OCI-LY3 (cell line): ENCODE measurements around the gene MROH8.
A peak's percentile ranks its signal among the peaks of the same experiment; 100 is the strongest.
"Not testable (repeated sequence)": the region's sequence is repeated elsewhere in the genome, so short reads cannot be mapped to it uniquely, and the experiment has no call there.

Experiments used
- H2AFZ ChIP-seq: fragments of 200-600, 300-600 bp; shearing (Covaris generic); 2 replicates; pipeline ENCODE4 v1.6.0; 2014; ENCODE audit warnings: antibody characterized with exemption, low read depth, low read length
- H3K27ac ChIP-seq: fragments of 200-600, 300-600 bp; sonication (generic); 2 replicates; pipeline ENCODE4 v1.5.1; 2014; ENCODE audit warnings: mild to moderate bottlenecking, low read length, moderate library complexity, mixed read lengths
- H3K27me3 ChIP-seq: fragments of 200-600, 300-600 bp; sonication (generic); 2 replicates; pipeline ENCODE4 v1.6.1; 2014; ENCODE audit warnings: low read depth, low read length, mixed read lengths
- H3K36me3 ChIP-seq: fragments of 200-600, 300-600 bp; sonication (generic); replicated peaks from 2 replicates; pipeline ENCODE3; 2014; ENCODE audit warnings: low read depth, low read length, mixed read lengths
- H3K4me1 ChIP-seq: fragments of 300-600, 200-600 bp; sonication (generic); 2 replicates; pipeline ENCODE4 v1.6.1; 2014; ENCODE audit warnings: low read length, mixed read lengths
- H3K4me2 ChIP-seq: fragments of 200-600, 300-600 bp; sonication (generic); 2 replicates; pipeline ENCODE4 v1.6.1; 2014; ENCODE audit warnings: low read length, mixed read lengths
- H3K4me3 ChIP-seq: fragments of 300-600, 200-600 bp; sonication (generic); 2 replicates; pipeline ENCODE4 v1.5.1; 2014; ENCODE audit warnings: antibody characterized with exemption, mild to moderate bottlenecking, low read length, moderate library complexity
- H3K79me2 ChIP-seq: fragments of 300-600, 200-600 bp; shearing (Covaris generic); 2 replicates; pipeline ENCODE4 v1.6.1; 2014; ENCODE audit warnings: mild to moderate bottlenecking, low read length, mixed read lengths
- H3K9ac ChIP-seq: fragments of 300-600, 200-600 bp; shearing (Covaris generic); 2 replicates; pipeline ENCODE4 v1.6.0; 2014; ENCODE audit warnings: mild to moderate bottlenecking, low read length, moderate library complexity
- H3K9me3 ChIP-seq: fragments of 200-600, 300-600 bp; shearing (Covaris generic); 2 replicates; pipeline ENCODE4 v1.6.1; 2014; ENCODE audit warnings: low read length, mixed read lengths; ENCODE audit not compliant: insufficient read depth
- H4K20me1 ChIP-seq: fragments of 200-600, 300-600 bp; sonication (generic); 2 replicates; pipeline ENCODE4 v1.6.1; 2016; ENCODE audit warnings: low read length, mixed read lengths; ENCODE audit not compliant: insufficient read depth
- EZH2phosphoT487 ChIP-seq: fragments of 200-600 bp; shearing (Covaris generic); IDR thresholded peaks from 2 replicates; pipeline ENCODE4 v1.6.1; 2018; ENCODE audit warnings: antibody characterized with exemption, mixed run types, low read depth
- TF ChIP-seq, protein P1 (sequence below): fragments of 200-600, 300-600 bp; sonication (generic); IDR thresholded peaks from 2 replicates; pipeline ENCODE4 v1.5.1; 2014; ENCODE audit warnings: antibody characterized with exemption, low read length, low read depth

Gene MROH8

DNA sequence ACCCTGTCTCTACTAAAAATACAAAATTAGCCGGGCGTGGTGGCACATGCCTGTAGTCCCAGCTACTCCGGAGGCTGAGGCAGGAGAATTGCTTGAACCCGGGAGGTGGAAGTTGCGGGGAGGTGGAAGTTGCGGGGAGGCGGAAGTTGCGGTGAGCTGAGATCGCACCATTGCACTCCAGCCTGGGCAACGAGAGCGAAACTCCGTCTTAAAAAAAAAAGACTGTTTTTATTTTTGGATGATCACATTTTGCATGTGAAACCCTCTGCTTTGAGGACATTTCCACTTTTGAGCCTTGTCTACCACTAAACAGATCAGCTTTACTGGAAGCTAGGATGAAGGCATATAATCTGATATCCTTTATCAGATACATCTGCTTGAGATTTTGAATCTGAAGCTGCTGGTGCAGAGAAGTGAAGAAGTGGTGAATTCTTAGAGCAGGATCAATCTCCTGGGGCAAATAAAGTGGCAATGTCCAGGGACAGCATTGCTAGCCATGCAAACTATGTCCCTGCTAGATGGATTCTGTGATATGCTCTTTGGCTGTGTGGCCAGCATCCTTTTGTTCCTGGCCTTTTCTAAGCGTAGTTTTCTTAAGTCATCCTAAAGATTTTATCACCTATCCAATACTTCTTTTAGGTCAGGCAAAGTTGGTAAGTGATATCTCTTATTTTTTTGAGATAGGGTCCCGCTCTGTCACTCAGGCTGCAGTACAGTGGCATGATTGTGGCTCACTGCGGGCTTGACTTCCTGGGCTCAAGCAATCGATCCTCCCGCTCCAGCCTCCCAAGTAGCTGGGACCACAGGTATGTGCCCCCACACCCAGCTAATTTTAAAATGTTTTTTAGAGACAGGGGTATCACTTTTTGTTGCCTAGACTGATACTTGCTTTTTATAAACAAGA is 106.8 kb downstream of the MROH8 start:
- Histone ChIP-seq H3K9me3 (peaks cover 13% of the 10 kb centered on the region), H3K9ac (peak overlapping the region; percentile 31), H3K4me3 (peak overlapping the region; percentile 46), H3K27me3 (no peaks in the 10 kb centered on the region), H4K20me1 (peaks cover 37% of the 10 kb centered on the region), H3K4me2 (peak overlapping the region; percentile 75), H3K27ac (peak overlapping the region; percentile 67), H3K4me1 (peaks cover 30% of the 10 kb centered on the region), H3K79me2 (peaks cover 61% of the 10 kb centered on the region), H2AFZ (no peak overlapping the region), H3K36me3 (peaks cover 61% of the 10 kb centered on the region)
- TF ChIP-seq, protein P1, sequence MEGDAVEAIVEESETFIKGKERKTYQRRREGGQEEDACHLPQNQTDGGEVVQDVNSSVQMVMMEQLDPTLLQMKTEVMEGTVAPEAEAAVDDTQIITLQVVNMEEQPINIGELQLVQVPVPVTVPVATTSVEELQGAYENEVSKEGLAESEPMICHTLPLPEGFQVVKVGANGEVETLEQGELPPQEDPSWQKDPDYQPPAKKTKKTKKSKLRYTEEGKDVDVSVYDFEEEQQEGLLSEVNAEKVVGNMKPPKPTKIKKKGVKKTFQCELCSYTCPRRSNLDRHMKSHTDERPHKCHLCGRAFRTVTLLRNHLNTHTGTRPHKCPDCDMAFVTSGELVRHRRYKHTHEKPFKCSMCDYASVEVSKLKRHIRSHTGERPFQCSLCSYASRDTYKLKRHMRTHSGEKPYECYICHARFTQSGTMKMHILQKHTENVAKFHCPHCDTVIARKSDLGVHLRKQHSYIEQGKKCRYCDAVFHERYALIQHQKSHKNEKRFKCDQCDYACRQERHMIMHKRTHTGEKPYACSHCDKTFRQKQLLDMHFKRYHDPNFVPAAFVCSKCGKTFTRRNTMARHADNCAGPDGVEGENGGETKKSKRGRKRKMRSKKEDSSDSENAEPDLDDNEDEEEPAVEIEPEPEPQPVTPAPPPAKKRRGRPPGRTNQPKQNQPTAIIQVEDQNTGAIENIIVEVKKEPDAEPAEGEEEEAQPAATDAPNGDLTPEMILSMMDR: no peak
- no peak for TF ChIP-seq EZH2phosphoT487

DNA sequence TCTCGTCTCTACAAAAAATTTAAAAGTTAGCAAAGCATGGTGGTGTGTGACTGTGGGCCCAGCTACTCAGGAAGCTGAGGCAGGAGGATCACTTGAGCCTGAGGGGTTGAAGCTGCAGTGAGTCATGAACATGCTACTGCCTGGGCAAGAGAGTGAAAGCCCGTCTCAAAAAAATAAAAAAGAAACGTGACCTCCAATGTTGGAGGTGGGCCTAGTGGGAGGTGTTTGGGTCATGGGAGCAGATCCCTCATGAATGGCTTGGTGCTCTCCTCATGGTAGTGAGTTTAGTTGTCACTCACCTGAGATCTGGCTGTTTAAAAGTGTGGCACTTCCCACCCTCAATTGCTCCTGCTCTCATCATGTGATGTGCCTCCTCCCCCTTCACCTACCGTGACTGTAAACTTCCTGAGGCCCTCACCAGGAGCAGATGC is 107.9 kb downstream of the MROH8 start:
- Histone ChIP-seq H3K4me1 (peaks cover 38% of the 10 kb centered on the region), H3K36me3 (peaks cover 61% of the 10 kb centered on the region), H3K9ac (no peak overlapping the region; the same call in 1 of the 2 replicates), H3K27ac (peak overlapping the region; percentile 67), H3K4me3 (no peak overlapping the region), H2AFZ (no peak overlapping the region), H3K79me2 (peaks cover 51% of the 10 kb centered on the region), H3K27me3 (no peaks in the 10 kb centered on the region), H3K4me2 (peak overlapping the region; percentile 75), H3K9me3 (peaks cover 13% of the 10 kb centered on the region), H4K20me1 (peaks cover 34% of the 10 kb centered on the region)
- no peak for TF ChIP-seq EZH2phosphoT487
- TF ChIP-seq, protein P1: no peak

DNA sequence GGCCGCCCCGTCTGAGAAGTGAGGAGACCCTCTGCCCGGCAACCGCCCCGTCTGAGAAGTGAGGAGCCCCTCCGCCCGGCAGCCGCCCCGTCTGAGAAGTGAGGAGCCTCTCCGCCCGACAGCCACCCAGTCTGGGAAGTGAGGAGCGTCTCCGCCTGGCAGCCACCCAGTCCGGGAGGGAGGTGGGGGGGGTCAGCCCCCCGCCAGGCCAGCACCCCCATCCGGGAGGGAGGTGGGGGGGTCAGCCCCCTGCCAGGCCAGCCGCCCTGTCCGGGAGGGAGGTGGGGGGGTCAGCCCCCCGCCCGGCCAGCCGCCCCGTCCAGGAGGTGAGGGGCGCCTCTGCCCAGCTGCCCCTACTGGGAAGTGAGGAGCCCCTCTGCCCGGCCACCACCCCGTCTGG is 109.8 kb downstream of the MROH8 start:
- H3K79me2 ChIP-seq: peaks cover 33% of the 10 kb centered on the region

DNA sequence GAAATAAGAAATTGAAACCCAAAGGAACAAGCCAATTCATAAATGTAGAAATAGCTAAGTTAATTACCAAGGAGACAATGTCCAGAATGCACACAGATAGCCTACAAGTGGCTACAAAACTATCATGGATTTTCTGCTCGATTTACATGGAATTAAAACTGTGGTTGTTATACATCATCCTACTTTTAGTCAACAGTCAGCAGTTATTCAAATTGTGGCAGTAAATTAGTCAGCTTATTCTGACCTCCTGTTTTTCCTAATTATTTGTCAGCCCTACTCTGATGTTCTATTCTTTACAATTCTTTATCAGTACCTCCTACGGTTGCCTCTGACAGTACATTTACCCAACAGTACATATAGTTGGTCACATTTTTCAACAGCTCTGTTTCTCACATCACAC is 113.2 kb downstream of the MROH8 start:
- Histone ChIP-seq H3K4me1 (peaks cover 16% of the 10 kb centered on the region), H3K9me3 (no peaks in the 10 kb centered on the region), H3K36me3 (peaks cover 49% of the 10 kb centered on the region), H3K4me3 (no peak overlapping the region), H3K27ac (no peak overlapping the region), H3K79me2 (peaks cover 7% of the 10 kb centered on the region), H4K20me1 (peaks cover 9% of the 10 kb centered on the region), H3K9ac (no peak overlapping the region), H2AFZ (no peak overlapping the region), H3K27me3 (no peaks in the 10 kb centered on the region), H3K4me2 (no peak overlapping the region)
- TF ChIP-seq EZH2phosphoT487: no peak
- TF ChIP-seq, protein P1: no peak

More for the DNA sequence above, 109.8 kb downstream of the MROH8 start:
- not testable (repeated sequence) for H3K27ac ChIP-seq, H3K4me2 ChIP-seq, H3K9ac ChIP-seq, H2AFZ ChIP-seq, H3K4me3 ChIP-seq, H3K27me3 ChIP-seq, H3K9me3 ChIP-seq
- peaks cover 32% of the 10 kb centered on the region for H4K20me1 ChIP-seq
- H3K4me1 ChIP-seq: peaks cover 44% of the 10 kb centered on the region
- peaks cover 61% of the 10 kb centered on the region for H3K36me3 ChIP-seq
